ENCODE data around the gene RRAD. TPM values are rescaled to one million over a fixed set of nuclear protein-coding genes. Genes with fewer than 3 reads are reported as not detected.
A peak's percentile ranks its signal among the peaks of the same experiment; 100 is the strongest.
"Not testable (repeated sequence)": the region's sequence is repeated elsewhere in the genome, so short reads cannot be mapped to it uniquely, and the experiment has no call there.

RRAD gene
- total RNA-seq, 2 experiments from 2014 or later = 1.0 to 1.3 TPM

DNA sequence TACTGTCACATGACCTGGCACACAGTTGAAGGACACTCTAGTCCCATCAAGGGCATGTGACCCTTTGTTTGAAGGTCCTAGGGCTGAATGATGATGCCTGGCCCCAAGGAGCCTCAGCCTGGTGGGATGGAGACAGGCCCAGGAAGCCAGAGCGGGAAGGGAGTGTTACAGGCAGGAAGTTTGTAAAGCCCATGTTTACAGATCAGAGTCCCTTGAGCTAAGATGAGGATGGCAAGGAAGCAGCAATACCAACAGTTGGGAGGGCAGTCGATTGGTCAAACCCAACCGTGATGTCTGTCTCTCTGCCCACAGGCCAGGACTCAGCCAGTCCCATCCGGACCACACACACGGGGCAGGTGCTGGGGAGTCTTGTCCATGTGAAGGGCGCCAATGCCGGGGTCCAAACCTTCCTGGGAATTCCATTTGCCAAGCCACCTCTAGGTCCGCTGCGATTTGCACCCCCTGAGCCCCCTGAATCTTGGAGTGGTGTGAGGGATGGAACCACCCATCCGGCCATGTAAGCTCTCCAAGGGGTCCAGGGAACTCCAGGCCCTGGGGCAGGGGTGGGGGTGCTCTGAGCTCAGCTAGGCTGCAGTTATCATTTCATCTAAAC lies 12.5 kb upstream of the RRAD start:
- H3K36me3 Mint-ChIP-seq (ENCODE audit: low read depth) = peaks cover 40% of the 10 kb centered on the region
- no peak overlapping the region for H3K4me3 Mint-ChIP-seq
- CTCF ChIA-PET = interaction anchor here (0.5 to 1.2 kb wide), 3 partner anchors 10 to 189 kb away, joined by 3 read pairs; no protein-coding TSS in a partner anchor
- H3K9me3 Mint-ChIP-seq = no peaks in the 10 kb centered on the region
- peaks cover 43% of the 10 kb centered on the region for H3K4me1 Mint-ChIP-seq
- POLR2A ChIA-PET = no interaction called here
- H3K27ac Mint-ChIP-seq = peak overlapping the region; percentile 33
- H3K27me3 Mint-ChIP-seq = no peaks in the 10 kb centered on the region
- no peak for DNase-seq

GRCh38 chr16:66936889-66937554 lies 11.7 kb upstream of the RRAD start:
- DNase-seq = no peak
- peak overlapping the region; percentile 48 for H3K4me3 Mint-ChIP-seq
- no peaks in the 10 kb centered on the region for H3K27me3 Mint-ChIP-seq
- H3K4me1 Mint-ChIP-seq = peaks cover 52% of the 10 kb centered on the region
- CTCF ChIA-PET = interaction anchor here (0.5 to 1.2 kb wide), 4 partner anchors 10 to 190 kb away, joined by 3 read pairs; partner anchors contain the start of gene NAE1
- peak overlapping the region; percentile 45 for H3K27ac Mint-ChIP-seq
- H3K9me3 Mint-ChIP-seq = no peaks in the 10 kb centered on the region
- POLR2A ChIA-PET = no interaction called here
- peaks cover 39% of the 10 kb centered on the region for H3K36me3 Mint-ChIP-seq (ENCODE audit: low read depth)

DNA sequence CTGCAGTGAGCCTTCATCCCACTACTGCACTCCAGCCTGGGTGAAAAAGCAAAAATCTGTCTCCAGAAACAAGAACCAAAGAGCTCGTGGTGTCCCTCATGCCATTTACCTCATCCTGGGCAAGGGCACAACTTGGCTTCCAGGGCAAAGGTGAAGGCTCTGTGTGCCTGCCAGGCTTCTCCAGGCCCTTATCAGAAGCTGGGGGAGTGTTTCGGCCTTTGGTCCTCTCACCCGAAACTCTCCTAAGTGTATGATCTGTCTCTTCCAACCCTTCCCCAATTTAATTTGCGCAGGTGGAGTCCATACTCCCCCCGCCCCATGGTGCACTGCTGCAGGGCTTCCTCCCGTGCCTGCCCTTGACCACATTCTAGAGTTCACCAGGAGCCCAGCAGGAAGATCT lies 11.1 kb upstream of the RRAD start:
- ChIA-PET POLR2A (no interaction called here), CTCF (interaction anchor here (1.2 kb wide), 1 partner anchor 106 kb away, joined by 3 read pairs; the partner anchor contains the start of gene NAE1)
- H3K27me3 Mint-ChIP-seq = no peaks in the 10 kb centered on the region
- peaks cover 57% of the 10 kb centered on the region for H3K4me1 Mint-ChIP-seq
- no peaks in the 10 kb centered on the region for H3K9me3 Mint-ChIP-seq
- H3K4me3 Mint-ChIP-seq = peak overlapping the region; percentile 48
- H3K27ac Mint-ChIP-seq = peak overlapping the region; percentile 45
- no peak for DNase-seq
- H3K36me3 Mint-ChIP-seq (ENCODE audit: low read depth) = peaks cover 38% of the 10 kb centered on the region

DNA sequence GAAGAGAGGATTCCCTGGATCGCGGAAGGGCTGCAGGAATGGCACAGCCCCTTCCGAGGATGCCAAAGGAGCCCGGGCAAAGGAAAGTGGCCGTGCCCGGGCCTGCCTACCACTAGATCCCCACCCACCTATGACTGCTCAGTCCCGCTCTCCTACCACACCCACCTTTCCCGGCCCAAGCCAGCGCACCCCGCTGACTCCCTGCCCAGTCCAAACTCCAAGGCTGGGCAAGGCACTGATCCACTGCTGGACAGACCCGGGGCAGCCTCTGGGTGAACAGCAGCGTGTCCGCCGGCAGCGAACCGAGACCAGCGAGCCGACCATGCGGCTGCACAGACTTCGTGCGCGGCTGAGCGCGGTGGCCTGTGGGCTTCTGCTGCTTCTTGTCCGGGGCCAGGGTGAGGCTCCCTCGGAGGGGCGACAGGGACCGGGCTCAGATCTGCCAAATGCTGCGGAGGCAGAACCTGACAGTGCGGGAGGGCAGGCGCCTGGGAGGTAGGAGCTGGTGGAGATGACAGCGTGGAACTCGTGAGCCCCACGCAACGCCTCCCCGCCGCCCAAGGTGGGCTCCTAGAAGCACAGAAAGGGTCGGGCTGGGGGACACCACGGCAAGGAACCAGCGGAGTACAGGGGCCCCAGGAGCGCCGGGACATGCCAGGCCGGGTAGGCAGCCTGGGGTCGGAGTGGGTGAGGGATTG lies 10.1 kb upstream of the RRAD start, which contains the start of gene CES2:
TSS of gene CES2 (plus strand) at position 203 of the 698 bp plus-strand sequence. CDS start at position 323, 120 bp downstream.
- H3K27me3 Mint-ChIP-seq = no peaks in the 10 kb centered on the region
- H3K36me3 Mint-ChIP-seq (ENCODE audit: low read depth) = peaks cover 41% of the 10 kb centered on the region
- H3K4me3 Mint-ChIP-seq = peak within 1 kb of the TSS; percentile 98
- peak within 1 kb of the TSS; percentile 94 for H3K27ac Mint-ChIP-seq
- POLR2A ChIA-PET = interaction anchor here (1.3 to 2.3 kb wide), 2 partner anchors 16 to 312 kb away, joined by 4 to 6 read pairs; partner anchors contain the start of gene FHOD1
- no peak for DNase-seq
- CTCF ChIA-PET = no interaction called here
- H3K9me3 Mint-ChIP-seq = no peaks in the 10 kb centered on the region
- H3K4me1 Mint-ChIP-seq = peaks cover 57% of the 10 kb centered on the region

DNA sequence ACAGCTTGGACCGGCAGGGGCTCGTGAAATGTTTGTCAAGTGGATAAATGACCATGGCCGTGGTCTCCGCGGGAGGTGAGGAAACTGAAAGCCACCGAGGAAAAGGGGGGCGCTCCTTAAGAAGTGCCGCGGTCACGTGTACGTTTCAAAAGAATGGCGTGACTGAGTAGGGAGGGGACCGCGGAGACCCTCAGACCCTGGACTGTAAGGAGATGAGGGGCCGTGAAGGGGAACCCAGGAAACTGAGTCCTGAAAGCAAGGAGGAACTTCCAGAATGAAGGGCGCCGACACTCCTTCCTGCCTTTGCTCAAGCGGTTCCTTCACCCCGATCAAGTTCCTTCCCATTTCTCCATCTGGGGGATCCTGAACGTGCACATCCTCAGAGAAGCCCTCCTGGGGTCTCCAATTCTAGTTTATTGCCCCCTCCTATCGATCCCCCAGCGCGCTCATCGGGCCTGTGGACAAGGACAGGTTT lies 9.5 kb upstream of the RRAD start:
- H3K9me3 Mint-ChIP-seq, H3K27me3 Mint-ChIP-seq, CTCF ChIA-PET, DNase-seq: not testable (repeated sequence)
- POLR2A ChIA-PET = interaction anchor here (0.6 to 2.5 kb wide), 9 partner anchors 8 to 313 kb away, joined by 3 to 11 read pairs (median 4); partner anchors contain the start of genes CDH16, FHOD1, NAE1 and PDP2
- peak overlapping the region; percentile 94 for H3K27ac Mint-ChIP-seq
- H3K36me3 Mint-ChIP-seq (ENCODE audit: low read depth) = peaks cover 40% of the 10 kb centered on the region
- peaks cover 57% of the 10 kb centered on the region for H3K4me1 Mint-ChIP-seq
- H3K4me3 Mint-ChIP-seq = peak overlapping the region; percentile 98

GRCh38 chr16:66934138-66934838 lies 9.0 kb upstream of the RRAD start, which contains the start of gene CIAO2B:
TSS of gene CIAO2B (minus strand) at chr16:66934402. CDS start at chr16:66934364, 38 bp downstream.
- H3K36me3 Mint-ChIP-seq (ENCODE audit: low read depth) = peaks cover 37% of the 10 kb centered on the region
- H3K4me1 Mint-ChIP-seq = peaks cover 57% of the 10 kb centered on the region
- peak within 1 kb of the TSS; percentile 94 for H3K27ac Mint-ChIP-seq
- no peaks in the 10 kb centered on the region for H3K9me3 Mint-ChIP-seq
- ChIA-PET CTCF (interaction anchor here (1.3 kb wide), 1 partner anchor 104 kb away, joined by 6 read pairs; the partner anchor contains the start of gene NAE1), POLR2A (interaction anchor here (0.6 to 2.5 kb wide), 14 partner anchors 9 to 313 kb away, joined by 3 to 11 read pairs (median 3); partner anchors contain the start of genes CDH16, FHOD1, NAE1 and PDP2)
- H3K27me3 Mint-ChIP-seq = no peaks in the 10 kb centered on the region
- peak; percentile 90 for DNase-seq
- peak within 1 kb of the TSS; percentile 98 for H3K4me3 Mint-ChIP-seq

- Mint-ChIP-seq H3K27me3 (no peaks in the 10 kb centered on the region), H3K4me1 (peaks cover 57% of the 10 kb centered on the region), H3K27ac (peak overlapping the region; percentile 94), H3K36me3 (ENCODE audit: low read depth) (peaks cover 37% of the 10 kb centered on the region), H3K4me3 (peak overlapping the region; percentile 98), H3K9me3 (no peaks in the 10 kb centered on the region)
- CTCF ChIA-PET = interaction anchor here (1.0 to 2.2 kb wide), 7 partner anchors 10 to 222 kb away, joined by 3 to 8 read pairs (median 3); partner anchors contain the start of gene NAE1
- peak; percentile 58 for DNase-seq
- POLR2A ChIA-PET = interaction anchor here (0.6 to 2.5 kb wide), 16 partner anchors 9 to 314 kb away, joined by 3 to 11 read pairs (median 3); partner anchors contain the start of genes CDH16, FHOD1 and PDP2
Observed at GRCh38 chr16:66933776-66934137, 8.4 kb upstream of the RRAD start.

- ChIA-PET POLR2A (interaction anchor here (2.5 kb wide), 1 partner anchor 11 kb away, joined by 11 read pairs; no protein-coding TSS in a partner anchor), CTCF (interaction anchor here (1.2 to 2.2 kb wide), 2 partner anchors 37 to 102 kb away, joined by 6 to 8 read pairs; partner anchors contain the start of gene NAE1)
- peak overlapping the region; percentile 17 for H3K27ac Mint-ChIP-seq
- peaks cover 32% of the 10 kb centered on the region for H3K36me3 Mint-ChIP-seq (ENCODE audit: low read depth)
- H3K27me3 Mint-ChIP-seq = no peaks in the 10 kb centered on the region
- peak overlapping the region; percentile 98 for H3K4me3 Mint-ChIP-seq
- no peaks in the 10 kb centered on the region for H3K9me3 Mint-ChIP-seq
- DNase-seq = no peak
- H3K4me1 Mint-ChIP-seq = peaks cover 60% of the 10 kb centered on the region
Observed at GRCh38 chr16:66932076-66932475, 6.7 kb upstream of the RRAD start.

DNA sequence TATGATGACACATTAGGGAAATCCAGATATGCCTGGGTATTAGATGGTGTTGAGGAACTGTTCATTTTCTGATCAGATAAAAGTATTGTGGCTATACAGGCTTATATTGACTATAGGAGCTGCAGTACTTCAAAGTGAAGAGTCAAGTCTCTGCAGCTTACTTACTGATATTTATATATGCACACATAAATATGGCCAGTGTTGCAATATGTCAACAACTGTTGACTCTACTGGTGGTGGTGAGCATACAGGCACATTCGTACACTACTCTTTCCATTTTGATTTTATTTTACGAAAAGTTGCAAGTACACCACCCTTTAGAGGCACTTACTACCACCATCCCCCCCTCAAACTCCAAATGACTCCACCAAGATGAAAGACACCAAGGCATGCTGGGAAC lies 6.3 kb upstream of the RRAD start:
- ChIA-PET CTCF (interaction anchor here (1.2 to 2.2 kb wide), 3 partner anchors 36 to 101 kb away, joined by 5 to 8 read pairs (median 6); partner anchors contain the start of gene NAE1), POLR2A (no interaction called here)
- Mint-ChIP-seq H3K4me3 (no peak overlapping the region), H3K27ac (no peak overlapping the region), H3K36me3 (ENCODE audit: low read depth) (peaks cover 32% of the 10 kb centered on the region), H3K9me3 (no peaks in the 10 kb centered on the region), H3K27me3 (no peaks in the 10 kb centered on the region), H3K4me1 (peaks cover 56% of the 10 kb centered on the region)
- no peak for DNase-seq

- ChIA-PET POLR2A (no interaction called here), CTCF (interaction anchor here (1.1 to 1.5 kb wide), 2 partner anchors 35 to 63 kb away, joined by 4 to 5 read pairs; no protein-coding TSS in a partner anchor)
- Mint-ChIP-seq H3K4me1 (peaks cover 50% of the 10 kb centered on the region), H3K36me3 (ENCODE audit: low read depth) (peaks cover 32% of the 10 kb centered on the region), H3K9me3 (no peaks in the 10 kb centered on the region), H3K4me3 (no peak overlapping the region), H3K27ac (peak overlapping the region; percentile 35), H3K27me3 (peaks cover 11% of the 10 kb centered on the region)
- no peak for DNase-seq
Observed at GRCh38 chr16:66930189-66930588, 4.9 kb upstream of the RRAD start.

DNA sequence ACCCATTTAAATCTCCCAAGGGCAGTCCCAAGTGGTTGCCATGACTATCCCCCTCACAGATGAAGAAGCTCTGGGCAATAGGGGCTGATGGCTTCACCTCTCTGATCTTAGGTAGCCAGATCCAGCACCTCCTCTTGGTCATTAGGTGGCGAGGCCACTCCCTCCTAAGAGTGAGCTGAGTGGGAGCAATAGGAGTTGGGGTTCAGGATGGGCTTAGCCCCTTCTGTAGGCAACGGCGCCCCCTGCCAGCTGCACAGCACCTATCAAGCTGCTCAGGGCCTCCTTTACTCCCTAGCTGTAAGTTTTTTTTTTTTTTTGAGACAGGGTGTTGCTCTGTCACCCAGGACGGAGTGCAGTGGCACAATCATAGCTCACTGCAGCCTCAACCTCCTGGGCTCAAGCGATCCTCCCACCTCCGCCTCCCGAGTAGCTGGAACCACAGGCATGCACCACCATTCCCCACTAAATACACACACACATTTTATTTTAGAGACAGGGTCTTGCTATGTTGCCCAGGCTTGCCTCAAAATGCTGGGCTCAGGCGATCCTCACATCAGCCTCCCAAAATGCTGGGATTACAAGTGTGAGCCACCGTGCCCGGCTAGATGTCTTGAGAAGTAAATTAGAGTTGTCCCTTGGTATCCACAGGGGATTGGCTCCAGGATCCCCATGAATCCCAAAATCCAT lies 3.5 kb upstream of the RRAD start:
- peaks cover 44% of the 10 kb centered on the region for H3K4me1 Mint-ChIP-seq
- H3K27ac Mint-ChIP-seq = no peak overlapping the region
- peaks cover 26% of the 10 kb centered on the region for H3K36me3 Mint-ChIP-seq (ENCODE audit: low read depth)
- no peaks in the 10 kb centered on the region for H3K9me3 Mint-ChIP-seq
- peak; percentile 64 for DNase-seq
- ChIA-PET CTCF (interaction anchor here (0.6 to 4.1 kb wide), 16 partner anchors 18 to 187 kb away, joined by 3 to 57 read pairs (median 4); partner anchors contain the start of genes NAE1 and PDP2), POLR2A (interaction anchor here (1.4 to 1.5 kb wide), 3 partner anchors 33 to 98 kb away, joined by 4 read pairs; partner anchors contain the start of gene NAE1)
- no peak overlapping the region for H3K4me3 Mint-ChIP-seq
- peaks cover 18% of the 10 kb centered on the region for H3K27me3 Mint-ChIP-seq

Measured in activated CD4-positive, alpha-beta memory T cell treated with anti-CD3 and anti-CD28 coated beads, Interleukin-2, amount 10 ng/mL, durations not matched to agents 7 days and 5 days (primary cell).